Ishikawa (cell line): ENCODE measurements around the gene MAP3K21.

Experiments used
- FOXM1 ChIP-seq: IDR thresholded peaks from 2 replicates; pipeline ENCODE4 v1.6.1; 2012; ENCODE audit warnings: low read depth, borderline replicate concordance
- MAX ChIP-seq: IDR thresholded peaks from 2 replicates; pipeline ENCODE4 v1.6.1; 2012
- NFIC ChIP-seq: IDR thresholded peaks from 2 replicates; pipeline ENCODE4 v1.6.1; 2012
- RAD21 ChIP-seq: IDR thresholded peaks from 2 replicates; pipeline ENCODE4 v1.6.1; 2012; ENCODE audit warnings: low read depth
- TAF1 ChIP-seq: IDR thresholded peaks from 2 replicates; pipeline ENCODE4 v1.6.1; 2012; ENCODE audit warnings: low read depth, mild to moderate bottlenecking
- USF1 ChIP-seq: IDR thresholded peaks from 2 replicates; pipeline ENCODE4 v1.6.1; 2012

GRCh38 chr1:233375653-233376052 lies 48.1 kb downstream of the MAP3K21 start:
- TF ChIP-seq RAD21 (no peak), NFIC (no peak), MAX (no peak), TAF1 (no peak), FOXM1 (no peak), USF1 (no peak)
